ENCODE data around the gene FGGY. TPM values are rescaled to one million over a fixed set of nuclear protein-coding genes. Genes with fewer than 3 reads are reported as not detected.

Gene FGGY
- total and polyA plus RNA-seq, 2 donors (not counting 1 experiment from before 2014, with no cell fraction given), result 6.1 to 38.5 TPM

DNA sequence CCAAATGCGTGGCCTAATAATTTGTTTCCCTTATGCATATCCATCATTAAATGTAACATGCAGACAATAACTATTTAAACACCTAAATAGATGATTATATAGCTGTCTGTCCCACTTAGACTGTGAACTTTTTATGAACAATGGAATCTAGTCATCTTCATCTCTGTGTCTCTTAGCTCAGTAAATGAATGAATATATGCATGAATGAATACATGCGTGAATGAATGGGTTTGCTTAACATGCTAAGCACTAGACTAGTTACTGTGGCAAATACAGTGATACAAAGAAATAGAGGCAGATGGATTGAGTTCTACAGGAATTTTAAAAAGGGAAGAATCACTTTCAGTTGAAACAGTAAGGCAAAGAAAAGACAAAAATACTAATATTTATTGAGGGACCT is 232.0 kb downstream of the FGGY start:
- Histone ChIP-seq H4K20me1 (ENCODE audit: control insufficient read depth, insufficient read depth, low read length, poor library complexity, severe bottlenecking) (no peaks in the 10 kb centered on the region), H3K79me2 (ENCODE audit: control insufficient read depth, insufficient read depth, low read length) (no peaks in the 10 kb centered on the region), H3K36me3 (replicated peaks in 1 of 2; ENCODE audit: control extremely low read depth in 1 of 2, control insufficient read depth in 1 of 2, extremely low read depth in 1 of 2, insufficient read depth in 2 of 2, low read length in 1 of 2) (no peaks in the 10 kb centered on the region), H3K9ac (ENCODE audit: low read length) (no peak overlapping the region), H3K4me3 (ENCODE audit: control extremely low read depth in 1 of 5, extremely low read depth in 1 of 5, insufficient read depth in 1 of 5, low read depth in 2 of 5, low read length in 4 of 5) (no peak overlapping the region), H3K27me3 (replicated peaks in 1 of 4; ENCODE audit: control extremely low read depth in 1 of 4, control insufficient read depth in 3 of 4, insufficient read depth in 4 of 4, low read length in 3 of 4) (no peaks in the 10 kb centered on the region), H3K27ac (ENCODE audit: low read length in 2 of 2) (no peak overlapping the region), H3K4me2 (replicated peaks; ENCODE audit: low read depth, low read length, poor library complexity, severe bottlenecking) (no peak overlapping the region), H2AFZ (ENCODE audit: insufficient read depth, low read depth, low read length, poor library complexity, severe bottlenecking) (no peak overlapping the region), H3K4me1 (ENCODE audit: control insufficient read depth in 2 of 2, insufficient read depth in 2 of 2, low read length in 2 of 2) (no peaks in the 10 kb centered on the region), H3K9me3 (ENCODE audit: control extremely low read depth in 1 of 3, control insufficient read depth in 2 of 3, insufficient read depth in 1 of 3, low read length in 2 of 3) (no peaks in the 10 kb centered on the region)
- TF ChIP-seq, protein P1, sequence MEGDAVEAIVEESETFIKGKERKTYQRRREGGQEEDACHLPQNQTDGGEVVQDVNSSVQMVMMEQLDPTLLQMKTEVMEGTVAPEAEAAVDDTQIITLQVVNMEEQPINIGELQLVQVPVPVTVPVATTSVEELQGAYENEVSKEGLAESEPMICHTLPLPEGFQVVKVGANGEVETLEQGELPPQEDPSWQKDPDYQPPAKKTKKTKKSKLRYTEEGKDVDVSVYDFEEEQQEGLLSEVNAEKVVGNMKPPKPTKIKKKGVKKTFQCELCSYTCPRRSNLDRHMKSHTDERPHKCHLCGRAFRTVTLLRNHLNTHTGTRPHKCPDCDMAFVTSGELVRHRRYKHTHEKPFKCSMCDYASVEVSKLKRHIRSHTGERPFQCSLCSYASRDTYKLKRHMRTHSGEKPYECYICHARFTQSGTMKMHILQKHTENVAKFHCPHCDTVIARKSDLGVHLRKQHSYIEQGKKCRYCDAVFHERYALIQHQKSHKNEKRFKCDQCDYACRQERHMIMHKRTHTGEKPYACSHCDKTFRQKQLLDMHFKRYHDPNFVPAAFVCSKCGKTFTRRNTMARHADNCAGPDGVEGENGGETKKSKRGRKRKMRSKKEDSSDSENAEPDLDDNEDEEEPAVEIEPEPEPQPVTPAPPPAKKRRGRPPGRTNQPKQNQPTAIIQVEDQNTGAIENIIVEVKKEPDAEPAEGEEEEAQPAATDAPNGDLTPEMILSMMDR (IDR thresholded peaks at IDR 0.05), result no peak
- no peak for TF ChIP-seq EZH2 (IDR thresholded peaks at IDR 0.05; ENCODE audit: borderline replicate concordance, insufficient read depth, low read depth, low read length, poor library complexity, severe bottlenecking)
- WGBS (ENCODE audit: insufficient coverage), result no CpG with 5 or more reads among the region's 2 CpGs
- DNase-seq (no peak), ATAC-seq (ENCODE audit: low read depth) (no peak)
- H3K9me3 Mint-ChIP-seq (ENCODE audit: insufficient read depth), result no peaks in the 10 kb centered on the region
- POLR2A ChIA-PET, result no interaction called here
- no peak overlapping the region for H3K27ac Mint-ChIP-seq
- intact Hi-C loops (cut with micrococcal nuclease), result no loop called here
- CTCF ChIA-PET, result no interaction called here
- H3K4me3 Mint-ChIP-seq, result no peak overlapping the region
- H3K4me1 Mint-ChIP-seq, result no peaks in the 10 kb centered on the region
- H3K27me3 Mint-ChIP-seq, result no peaks in the 10 kb centered on the region

DNA sequence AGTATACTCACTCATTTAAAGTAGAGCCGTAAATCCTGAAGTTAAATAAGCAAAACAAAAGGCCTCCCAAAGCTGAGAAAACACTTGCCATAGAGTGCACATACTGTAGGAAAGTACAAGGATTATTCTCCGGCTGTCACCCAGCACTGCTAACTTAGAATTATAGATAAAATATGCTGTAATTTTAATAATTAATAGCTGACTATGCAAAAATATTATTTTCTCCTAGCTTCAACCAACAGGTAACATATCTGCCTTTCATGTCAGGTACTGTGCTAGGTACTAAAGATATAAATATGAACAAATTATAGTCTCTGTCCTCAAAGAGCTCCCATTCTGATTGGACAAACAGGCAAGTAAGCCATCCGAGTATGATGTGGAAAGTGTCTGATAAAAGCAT is 233.2 kb downstream of the FGGY start:
- Mint-ChIP-seq H3K27ac (no peak overlapping the region), H3K27me3 (no peaks in the 10 kb centered on the region), H3K4me3 (no peak overlapping the region), H3K9me3 (ENCODE audit: insufficient read depth) (no peaks in the 10 kb centered on the region), H3K4me1 (no peaks in the 10 kb centered on the region)
- WGBS (ENCODE audit: insufficient coverage), result no CpG with 5 or more reads among the region's 3 CpGs
- Histone ChIP-seq H3K36me3 (replicated peaks in 1 of 2; ENCODE audit: control extremely low read depth in 1 of 2, control insufficient read depth in 1 of 2, extremely low read depth in 1 of 2, insufficient read depth in 2 of 2, low read length in 1 of 2) (no peaks in the 10 kb centered on the region), H3K4me1 (ENCODE audit: control insufficient read depth in 2 of 2, insufficient read depth in 2 of 2, low read length in 2 of 2) (no peaks in the 10 kb centered on the region), H3K9ac (ENCODE audit: low read length) (no peak overlapping the region), H3K79me2 (ENCODE audit: control insufficient read depth, insufficient read depth, low read length) (no peaks in the 10 kb centered on the region), H3K27me3 (replicated peaks in 1 of 4; ENCODE audit: control extremely low read depth in 1 of 4, control insufficient read depth in 3 of 4, insufficient read depth in 4 of 4, low read length in 3 of 4) (no peaks in the 10 kb centered on the region), H3K4me2 (replicated peaks; ENCODE audit: low read depth, low read length, poor library complexity, severe bottlenecking) (no peak overlapping the region), H3K4me3 (ENCODE audit: control extremely low read depth in 1 of 5, extremely low read depth in 1 of 5, insufficient read depth in 1 of 5, low read depth in 2 of 5, low read length in 4 of 5) (no peak overlapping the region), H3K27ac (ENCODE audit: low read length in 2 of 2) (no peak overlapping the region), H3K9me3 (ENCODE audit: control extremely low read depth in 1 of 3, control insufficient read depth in 2 of 3, insufficient read depth in 1 of 3, low read length in 2 of 3) (no peaks in the 10 kb centered on the region), H2AFZ (ENCODE audit: insufficient read depth, low read depth, low read length, poor library complexity, severe bottlenecking) (no peak overlapping the region), H4K20me1 (ENCODE audit: control insufficient read depth, insufficient read depth, low read length, poor library complexity, severe bottlenecking) (no peaks in the 10 kb centered on the region)
- POLR2A ChIA-PET, result no interaction called here
- TF ChIP-seq, protein P1 (IDR thresholded peaks at IDR 0.05), result no peak
- TF ChIP-seq EZH2 (IDR thresholded peaks at IDR 0.05; ENCODE audit: borderline replicate concordance, insufficient read depth, low read depth, low read length, poor library complexity, severe bottlenecking), result no peak
- CTCF ChIA-PET, result no interaction called here
- intact Hi-C loops (cut with micrococcal nuclease), result no loop called here
- no peak for DNase-seq
- no peak for ATAC-seq (ENCODE audit: low read depth)
